Kidney (tissue), 14 donors: Measurements from ENCODE around the gene SETD4. TPM values are rescaled to one million over a fixed set of nuclear protein-coding genes. Genes with fewer than 3 reads are reported as not detected.
"Not testable (repeated sequence)": the region's sequence is repeated elsewhere in the genome, so short reads cannot be mapped to it uniquely, and the experiment has no call there.

ENCODE experiments used
- DNase-seq, 5 donors: peaks; one replicate each; pipeline ENCODE4 v3.0.0-alpha.2; 2013 to 2020
- FAIRE-seq: peaks from 2 replicates; lab custom pipeline; 2012; peaks lifted over from hg19 to GRCh38; lab: Jason Lieb, UNC
- H3K27ac ChIP-seq, 2 donors: one replicate each; pipeline ENCODE4 v1.7.0; 2013; ENCODE audit warnings: low read depth in 2 of 2, low read length in 2 of 2, inconsistent platforms in 1 of 2
- H3K27me3 ChIP-seq: one replicate; pipeline ENCODE4 v1.7.1; 2013; ENCODE audit warnings: low read length, inconsistent platforms; ENCODE audit not compliant: control insufficient read depth, insufficient read depth
- H3K36me3 ChIP-seq, 3 donors: one replicate each; pipeline versions ENCODE4 v1.7.0 to v1.7.1; 2013; ENCODE audit warnings: low read length in 3 of 3, control low read depth in 1 of 3, inconsistent platforms in 1 of 3; ENCODE audit not compliant: insufficient read depth in 3 of 3, control insufficient read depth in 2 of 3
- H3K4me1 ChIP-seq, 3 donors: one replicate each; pipeline versions ENCODE4 v1.7.0 to v1.7.1; 2013; ENCODE audit warnings: low read length in 3 of 3, inconsistent platforms in 1 of 3, low read depth in 1 of 3; ENCODE audit not compliant: control insufficient read depth in 2 of 3, insufficient read depth in 2 of 3
- H3K4me3 ChIP-seq, 3 donors: one replicate each; pipeline versions ENCODE4 v1.7.0 to v1.8.1; 2013; ENCODE audit warnings: low read length in 3 of 3, control low read depth in 1 of 3, inconsistent platforms in 1 of 3
- H3K9ac ChIP-seq, 3 donors: one replicate each; pipeline versions ENCODE4 v1.7.0 to v1.7.1; 2013; ENCODE audit warnings: low read length in 3 of 3, control low read depth in 1 of 3, inconsistent platforms in 1 of 3
- H3K9me3 ChIP-seq, 3 donors: one replicate each; pipeline versions ENCODE4 v1.7.0 to v1.7.1; 2013; ENCODE audit warnings: low read length in 3 of 3, control low read depth in 1 of 3, inconsistent platforms in 1 of 3; ENCODE audit not compliant: control insufficient read depth in 2 of 3, insufficient read depth in 1 of 3
- CTCF ChIP-seq: IDR thresholded peaks from 3 replicates; pipeline ENCODE4 v1.5.1; 2012; ENCODE audit warnings: mild to moderate bottlenecking, moderate library complexity, borderline replicate concordance; ENCODE audit not compliant: insufficient read depth; ENCODE audit errors: extremely low read depth
- intact Hi-C: fragments of 100-400 bp; cut with DNase I; formaldehyde crosslinking; loops from one replicate; pipeline ENCODE4 v1.11.1; 2022
- polyA plus RNA-seq: library from polyadenylated mRNA; stranded (reverse); fragments of 350-450 nt; fragmentation: Illumina TruSeq; extraction: RNeasy Lipid Tissue Mini Kit (QIAGEN cat#74804); gene quantifications from one replicate; pipeline ENCODE4 v1.2.3, GENCODE V29; 2014; ENCODE audit warnings: low read depth, low replicate concordance; ENCODE audit not compliant: insufficient read depth
- total RNA-seq: library from RNA; stranded (reverse); fragmentation: NEBNext Ultra II Directional; extraction: Animal tissue kit (Norgen Biotek cat#: 25700); gene quantifications from one replicate; pipeline ENCODE4 v1.2.1, GENCODE V29; 2021
- donor health status: control.
- donor health status: control.
- donor health status: control.
- donor health status: control.
- donor health status: control.
- donor health status: DM: yes; HTN: yes; CAD: no.
- donor health status: Normal renal cell carcinoma (clear cell type).

SETD4 gene
- total and polyA plus RNA-seq, 2 donors from 2014 or later, result 14.2 to 22.5 TPM

GRCh38 chr21:36076878-36077655, 16.7 kb upstream of the SETD4 start:
- TF ChIP-seq CTCF, result no peak
- no peaks in the 10 kb centered on the region for H3K27me3 ChIP-seq
- DNase-seq (no peak), FAIRE-seq (no peak)
- H3K9ac ChIP-seq, result no peak overlapping the region
- H3K27ac ChIP-seq, result no peak overlapping the region
- H3K36me3 ChIP-seq, result peaks cover 0 to 2% (median 0%) of the 10 kb centered on the region in 3 donors
- intact Hi-C loops, result no loop called here
- peaks cover 0 to 8% (median 7%) of the 10 kb centered on the region in 3 donors for H3K4me1 ChIP-seq
- H3K4me3 ChIP-seq, result no peak overlapping the region
- no peaks in the 10 kb centered on the region for H3K9me3 ChIP-seq

GRCh38 chr21:36075953-36076352, 15.6 kb upstream of the SETD4 start:
- FAIRE-seq (no peak), DNase-seq (no peak)
- Histone ChIP-seq H3K27ac (no peak overlapping the region), H3K9me3 (no peaks in the 10 kb centered on the region), H3K4me3 (no peak overlapping the region), H3K4me1 (peaks cover 0 to 16% (median 13%) of the 10 kb centered on the region in 3 donors), H3K27me3 (no peaks in the 10 kb centered on the region), H3K9ac (no peak overlapping the region), H3K36me3 (peaks cover 2 to 8% (median 3%) of the 10 kb centered on the region in 3 donors)
- intact Hi-C loops, result no loop called here
- TF ChIP-seq CTCF, result no peak

- no peaks in the 10 kb centered on the region for H3K27me3 ChIP-seq
- peaks cover 2 to 8% (median 3%) of the 10 kb centered on the region in 3 donors for H3K36me3 ChIP-seq
- FAIRE-seq (no peak), DNase-seq (no peak)
- H3K4me1 ChIP-seq, result peaks cover 0 to 17% (median 13%) of the 10 kb centered on the region in 3 donors
- H3K9me3 ChIP-seq, result no peaks in the 10 kb centered on the region
- intact Hi-C loops, result no loop called here
- no peak overlapping the region for H3K4me3 ChIP-seq
- no peak overlapping the region for H3K27ac ChIP-seq
- no peak overlapping the region for H3K9ac ChIP-seq
- TF ChIP-seq CTCF, result no peak
Measured at GRCh38 chr21:36075171-36075570, 14.8 kb upstream of the SETD4 start.

- H3K36me3 ChIP-seq, H3K9me3 ChIP-seq, DNase-seq, H3K27me3 ChIP-seq, H3K4me3 ChIP-seq, H3K9ac ChIP-seq, FAIRE-seq, intact Hi-C loops, H3K27ac ChIP-seq: not testable (repeated sequence)
- H3K4me1 ChIP-seq, result peaks cover 0 to 17% (median 13%) of the 10 kb centered on the region in 3 donors
Measured at GRCh38 chr21:36073911-36074310, 13.6 kb upstream of the SETD4 start.
